Pericardium fibroblast (primary cell): ENCODE results near the gene TOR3A. TPM values are rescaled to one million over a fixed set of nuclear protein-coding genes. Genes with fewer than 3 reads are reported as not detected.

Experiments
- total RNA-seq: library from RNA; depleted of rRNA; stranded (reverse); fragments of >200 nt; gene quantifications from 2 replicates; pipeline ENCODE4 v1.2.3, GENCODE V29; 2015

The TOR3A gene
- total RNA-seq, result 19.2 and 60.9 TPM in 2 replicates

GRCh38 chr1:179081687-179082332, at the start of gene TOR3A:
TSS of gene TOR3A (plus strand) at chr1:179082070. CDS start at chr1:179082129, 59 bp downstream.

Other genes starting within 250 kb of the TOR3A start
- 43.1 and 77.5 TPM in 2 replicates for gene ANGPTL1, start 211.0 kb upstream of the TOR3A start, total RNA-seq
- gene FAM20B, start 56.2 kb upstream of the TOR3A start, total RNA-seq, result 26.2 and 32.4 TPM in 2 replicates
- 6.8 and 11.0 TPM in 2 replicates for gene ABL2, start 147.6 kb downstream of the TOR3A start, total RNA-seq
- 19.4 and 23.2 TPM in 2 replicates for gene SOAT1, start 211.7 kb downstream of the TOR3A start, total RNA-seq